H1 (cell line): ENCODE data around the gene PLEKHG2. TPM values are rescaled to one million over a fixed set of nuclear protein-coding genes. Genes with fewer than 3 reads are reported as not detected.

ENCODE experiments used
- ATF2 ChIP-seq: IDR thresholded peaks from 2 replicates; pipeline ENCODE4 v1.6.1; 2012; ENCODE audit warnings: low read length, inconsistent platforms
- BCL11A ChIP-seq, 2 experiments: IDR thresholded peaks; one replicate each; pipeline ENCODE4 v1.6.1; 2011; ENCODE audit warnings: low read depth in 2 of 2, low read length in 2 of 2, mild to moderate bottlenecking in 2 of 2
- CEBPB ChIP-seq: IDR thresholded peaks from 2 replicates; pipeline ENCODE4 v1.6.1; 2012; ENCODE audit warnings: low read depth, low read length
- CHD2 ChIP-seq: IDR thresholded peaks from 2 replicates; pipeline ENCODE4 v1.6.1; 2012; ENCODE audit warnings: low read length, improper control_type of control experiment
- GTF2F1 ChIP-seq: IDR thresholded peaks from 2 replicates; pipeline ENCODE4 v1.6.1; 2012; ENCODE audit warnings: low read depth, low read length, improper control_type of control experiment, borderline replicate concordance
- JUN ChIP-seq: IDR thresholded peaks from 2 replicates; pipeline ENCODE4 v1.6.1; 2011; ENCODE audit warnings: low read depth, mild to moderate bottlenecking, improper control_type of control experiment, low read length
- JUND ChIP-seq: IDR thresholded peaks from 2 replicates; pipeline ENCODE4 v1.6.1; 2011; ENCODE audit warnings: mild to moderate bottlenecking, improper control_type of control experiment, low read length
- KDM1A ChIP-seq: fragments of 200-600, 300-600 bp; sonication (generic); IDR thresholded peaks from 2 replicates; pipeline ENCODE4 v1.7.1; 2016; ENCODE audit warnings: mild to moderate bottlenecking, low read length, borderline replicate concordance
- KDM4A ChIP-seq: IDR thresholded peaks from one replicate; pipeline ENCODE4 v1.7.1; 2012; ENCODE audit warnings: low read depth, mild to moderate bottlenecking, moderate library complexity, low read length, inconsistent platforms; ENCODE audit not compliant: severe bottlenecking
- KDM5A ChIP-seq: fragments of 200-600 bp; IDR thresholded peaks from 2 replicates; pipeline ENCODE4 v1.7.1; 2012; ENCODE audit warnings: mild to moderate bottlenecking, low read length, inconsistent platforms, mixed read lengths
- MAFK ChIP-seq: IDR thresholded peaks from 2 replicates; pipeline ENCODE4 v1.6.1; 2012; ENCODE audit warnings: low read depth, mild to moderate bottlenecking, improper control_type of control experiment, low read length
- PHF8 ChIP-seq: fragments of 200-600 bp; sonication (generic); conservative IDR thresholded peaks from 2 replicates; pipeline ENCODE4 v1.7.1; 2012; ENCODE audit warnings: low read depth, mild to moderate bottlenecking, inconsistent platforms, low read length, moderate library complexity
- POLR2AphosphoS5 ChIP-seq: IDR thresholded peaks from 2 replicates; pipeline ENCODE4 v1.6.1; 2011; ENCODE audit warnings: low read depth, low read length
- RFX5 ChIP-seq: IDR thresholded peaks from 2 replicates; pipeline ENCODE4 v1.6.1; 2011; ENCODE audit warnings: low read depth, low read length, improper control_type of control experiment, borderline replicate concordance
- RNF2 ChIP-seq: fragments of 200-900, 300-1000 bp; sonication (generic); IDR thresholded peaks from 2 replicates; pipeline ENCODE4 v1.7.1; 2016; ENCODE audit warnings: borderline replicate concordance, low read depth, mild to moderate bottlenecking, antibody characterized with exemption, low read length; ENCODE audit not compliant: poor library complexity, severe bottlenecking; ENCODE audit errors: missing control alignments
- RXRA ChIP-seq: IDR thresholded peaks from 2 replicates; pipeline ENCODE4 v1.6.1; 2011; ENCODE audit warnings: low read depth, mild to moderate bottlenecking, low read length, moderate library complexity; ENCODE audit not compliant: insufficient read depth
- SUZ12 ChIP-seq: fragments of 200-600 bp; sonication (generic); IDR thresholded peaks from 2 replicates; pipeline ENCODE4 v1.6.1; 2012; ENCODE audit warnings: mild to moderate bottlenecking, inconsistent platforms, low read length, moderate library complexity, mixed read lengths
- TAF7 ChIP-seq: optimal IDR thresholded peaks from 2 replicates; pipeline ENCODE3; 2011; ENCODE audit warnings: low read depth, mild to moderate bottlenecking, inconsistent platforms, low read length, moderate library complexity, borderline replicate concordance
- TCF12 ChIP-seq: IDR thresholded peaks from 2 replicates; pipeline ENCODE4 v1.6.1; 2011; ENCODE audit warnings: low read depth, mild to moderate bottlenecking, low read length
- TEAD4 ChIP-seq: IDR thresholded peaks from 2 replicates; pipeline ENCODE4 v1.6.1; 2012; ENCODE audit warnings: low read depth, low read length, inconsistent platforms, mixed read lengths
- polyA plus RNA-seq, 7 experiments: library from polyadenylated mRNA; depleted of rRNA in 3 of 7; stranded (reverse) in 5 of 7; unstranded in 2 of 7; fragments of >200 nt in 5 of 7; fragments of 200-250 nt in 2 of 7; gene quantifications; 1 replicate in 5 of 7; 2 replicates in 1 of 7; 4 replicates in 1 of 7; pipeline versions ENCODE4 v1.2.1 to v1.2.3, GENCODE V29; 2011 to 2013; ENCODE audit warnings: missing spikeins in 2 of 7, mixed read lengths in 2 of 7
- total RNA-seq: library from RNA; stranded (reverse); fragmentation: NEBNext Ultra II Directional; extraction: Animal tissue kit (Norgen Biotek cat#: 25700); gene quantifications from 2 replicates; pipeline ENCODE4 v1.2.1, GENCODE V29; 2021

PLEKHG2 gene
- total and polyA plus RNA-seq, 2 of the 8 experiments (the other 6 are each of a cell fraction or from before 2014, with no cell fraction given), result 16.9 to 65.7 TPM

GRCh38 chr19:39435499-39436349 lies 23.3 kb downstream of the PLEKHG2 start, which contains the start of gene RPS16 (continued):
- TF ChIP-seq RFX5 (no peak), TEAD4 (no peak), POLR2AphosphoS5 (peak; percentile 100), PHF8 (peak; percentile 99), ATF2 (no peak), SUZ12 (no peak), BCL11A (IDR thresholded peaks at IDR 0.05; ENCODE audit: low read depth in 2 of 2, low read length in 2 of 2) (no peak), KDM1A (no peak), KDM5A (peak; percentile 54; the same call in 1 of the 2 replicates), GTF2F1 (peak; percentile 87), TCF12 (0 out of 2 replicates have a peak, but pooled peaks have one; percentile 11), CHD2 (0 out of 2 replicates have a peak, but pooled peaks have one; percentile 13), MAFK (no peak), RNF2 (no peak), KDM4A (no peak), RXRA (no peak), JUN (no peak), JUND (no peak; the same call in 1 of the 2 replicates), CEBPB (no peak), TAF7 (peak; percentile 100)
